CD14-positive monocyte (primary cell): ENCODE results near the gene CRYBG1. TPM values are rescaled to one million over a fixed set of nuclear protein-coding genes. Genes with fewer than 3 reads are reported as not detected.
A peak's percentile ranks its signal among the peaks of the same experiment; 100 is the strongest.
"Not testable (repeated sequence)": the region's sequence is repeated elsewhere in the genome, so short reads cannot be mapped to it uniquely, and the experiment has no call there.

Experiments
- DNase-seq, 3 donors: peaks; one replicate each; pipeline ENCODE4 v3.0.0-alpha.2; 2011 to 2022
- H2AFZ ChIP-seq: 2 replicates; pipeline ENCODE4 v1.6.0; 2012; ENCODE audit warnings: mild to moderate bottlenecking, low read depth, low read length, inconsistent platforms; ENCODE audit not compliant: insufficient read depth, poor library complexity, severe bottlenecking
- H3K27ac ChIP-seq, 2 donors: 1 replicate in 1 of 2; 2 replicates in 1 of 2; pipeline ENCODE4 v1.5.1; 2012 to 2013; ENCODE audit warnings: low read length in 2 of 2, control low read depth in 1 of 2, inconsistent platforms in 1 of 2, low read depth in 1 of 2, mild to moderate bottlenecking in 1 of 2
- H3K27me3 ChIP-seq, 2 donors: one replicate each; pipeline versions ENCODE4 v1.6.0 to v1.6.1; 2011 to 2013; ENCODE audit warnings: low read length in 2 of 2; ENCODE audit not compliant: control insufficient read depth in 2 of 2, insufficient read depth in 2 of 2
- H3K36me3 ChIP-seq, 2 donors: replicated peaks in 1 of 2; 1 replicate in 1 of 2; 2 replicates in 1 of 2; pipeline versions ENCODE4 v1.5.1 to v1.6.1; 2012 to 2013; ENCODE audit warnings: low read length in 2 of 2, control low read depth in 1 of 2, inconsistent platforms in 1 of 2, mild to moderate bottlenecking in 1 of 2; ENCODE audit not compliant: insufficient read depth in 2 of 2, control insufficient read depth in 1 of 2
- H3K4me1 ChIP-seq, 2 donors: 1 replicate in 1 of 2; 2 replicates in 1 of 2; pipeline versions ENCODE4 v1.5.1 to v1.6.1; 2012 to 2013; ENCODE audit warnings: low read length in 2 of 2, control low read depth in 1 of 2, inconsistent platforms in 1 of 2, mild to moderate bottlenecking in 1 of 2, moderate library complexity in 1 of 2; ENCODE audit not compliant: insufficient read depth in 2 of 2, control insufficient read depth in 1 of 2
- H3K4me2 ChIP-seq: replicated peaks from 2 replicates; pipeline ENCODE3; 2012; ENCODE audit warnings: low read length, moderate library complexity, mild to moderate bottlenecking; ENCODE audit not compliant: poor library complexity, severe bottlenecking; ENCODE audit errors: extremely low read depth
- H3K4me3 ChIP-seq, 3 experiments: fragments of 200-600 bp in 1 of 3; sonication (generic) in 1 of 3; replicated peaks in 1 of 3; 1 replicate in 2 of 3; 2 replicates in 1 of 3; pipeline ENCODE4 v1.5.1; 2011 to 2013; ENCODE audit warnings: low read length in 3 of 3, mild to moderate bottlenecking in 3 of 3, control low read depth in 2 of 3, low read depth in 2 of 3, inconsistent platforms in 1 of 3, moderate library complexity in 1 of 3
- H3K79me2 ChIP-seq: 2 replicates; pipeline ENCODE4 v1.6.0; 2012; ENCODE audit warnings: mild to moderate bottlenecking, control low read depth, inconsistent platforms, low read length, moderate library complexity; ENCODE audit not compliant: insufficient read depth
- H3K9ac ChIP-seq: 2 replicates; pipeline ENCODE4 v1.6.0; 2017; ENCODE audit warnings: low read length, mild to moderate bottlenecking; ENCODE audit not compliant: insufficient read depth, poor library complexity, severe bottlenecking
- H3K9me3 ChIP-seq, 2 donors: replicated peaks in 1 of 2; 1 replicate in 1 of 2; 2 replicates in 1 of 2; pipeline versions ENCODE4 v1.5.1 to v1.6.1; 2012 to 2013; ENCODE audit warnings: low read length in 2 of 2, control low read depth in 1 of 2; ENCODE audit not compliant: control insufficient read depth in 1 of 2, insufficient read depth in 1 of 2
- H4K20me1 ChIP-seq: 2 replicates; pipeline ENCODE4 v1.6.0; 2012; ENCODE audit warnings: mild to moderate bottlenecking, low read length, control low read depth, moderate library complexity; ENCODE audit not compliant: insufficient read depth
- H3K27ac Mint-ChIP-seq, 7 donors: one replicate each; pipeline ENCODE4 v1.8.0; 2020; ENCODE audit warnings: mild to moderate bottlenecking in 7 of 7, mixed read lengths in 7 of 7, moderate library complexity in 6 of 7, inconsistent platforms in 2 of 7
- H3K27me3 Mint-ChIP-seq, 3 donors: one replicate each; pipeline ENCODE4 v1.8.0; 2021 to 2022; ENCODE audit warnings: low read depth in 3 of 3, mild to moderate bottlenecking in 3 of 3, mixed read lengths in 3 of 3, moderate library complexity in 3 of 3, inconsistent platforms in 1 of 3
- H3K36me3 Mint-ChIP-seq, 2 donors: one replicate each; pipeline ENCODE4 v1.8.0; 2020; ENCODE audit warnings: mixed read lengths in 2 of 2, inconsistent platforms in 1 of 2, mild to moderate bottlenecking in 1 of 2
- H3K4me1 Mint-ChIP-seq: one replicate; pipeline ENCODE4 v1.8.0; 2020; ENCODE audit warnings: mild to moderate bottlenecking, mixed read lengths
- H3K4me3 Mint-ChIP-seq, 2 donors: one replicate each; pipeline ENCODE4 v1.8.0; 2020; ENCODE audit warnings: mild to moderate bottlenecking in 2 of 2, mixed read lengths in 2 of 2, moderate library complexity in 1 of 2
- H3K9me3 Mint-ChIP-seq, 7 donors: one replicate each; pipeline ENCODE4 v1.8.0; 2020 to 2022; ENCODE audit warnings: mixed read lengths in 7 of 7, mild to moderate bottlenecking in 6 of 7, moderate library complexity in 6 of 7, inconsistent platforms in 2 of 7
- CTCF ChIP-seq: fragments of 200-600 bp; IDR thresholded peaks from one replicate; pipeline ENCODE4 v1.8.0; 2022; ENCODE audit warnings: antibody characterized with exemption, mild to moderate bottlenecking
- WGBS: methylation state at CpG from one replicate; pipeline ENCODE4 v1.1.5; 2013; ENCODE audit warnings: missing lambda C conversion rate; ENCODE audit not compliant: insufficient coverage; 5-methylcytosine and 5-hydroxymethylcytosine counted together
- intact Hi-C, 2 donors: fragments of 100-400 bp; cut with micrococcal nuclease; formaldehyde crosslinking; loops; one replicate each; pipeline versions ENCODE4 v1.15.0 to v1.15.1; 2023
- polyA plus RNA-seq, 3 donors: library from polyadenylated mRNA; depleted of rRNA in 1 of 3; unstranded in 2 of 3; stranded (reverse) in 1 of 3; fragments of 300-500 nt in 2 of 3; fragments of >200 nt in 1 of 3; fragmentation: Illumina TruSeq in 2 of 3; gene quantifications; 1 replicate in 2 of 3; 2 replicates in 1 of 3; pipeline ENCODE4 v1.2.3, GENCODE V29; 2012 to 2021

The CRYBG1 gene
- polyA plus RNA-seq, 3 donors, result 7.9 to 11.9 (median 11.1) TPM

- H3K4me1 Mint-ChIP-seq, result peaks cover 70% of the 10 kb centered on the region
Observed at GRCh38 chr6:106514583-106514885, 154.0 kb downstream of the CRYBG1 start.

GRCh38 chr6:106515582-106515981 lies 155.1 kb downstream of the CRYBG1 start:
- H3K4me3 Mint-ChIP-seq, DNase-seq, H3K36me3 ChIP-seq, H4K20me1 ChIP-seq, H3K9ac ChIP-seq, H3K36me3 Mint-ChIP-seq, H3K27me3 Mint-ChIP-seq, H3K9me3 ChIP-seq, H3K9me3 Mint-ChIP-seq, H2AFZ ChIP-seq, H3K27me3 ChIP-seq: not testable (repeated sequence)
- intact Hi-C loops, result loop anchor here in 1 of 2 donors (10.0 kb wide), 1 partner anchor 641 kb away; no protein-coding TSS in a partner anchor
- H3K4me1 ChIP-seq, result peaks cover 70 to 79% of the 10 kb centered on the region in 2 donors
- peak overlapping the region; percentile 99 for H3K4me2 ChIP-seq
- no CpG with 5 or more reads among the region's 3 CpGs for WGBS
- peaks cover 89% of the 10 kb centered on the region for H3K79me2 ChIP-seq
- H3K4me3 ChIP-seq, result peak overlapping the region in 1 of 3 experiments; percentile 87
- peak overlapping the region; percentile 64 to 94 for H3K27ac ChIP-seq
- H3K27ac Mint-ChIP-seq, result peak overlapping the region; percentile 84 to 93 (median 91)
- peaks cover 72% of the 10 kb centered on the region for H3K4me1 Mint-ChIP-seq

More at GRCh38 chr6:106514583-106514885, 154.0 kb downstream of the CRYBG1 start:
- Histone ChIP-seq H3K79me2 (peaks cover 90% of the 10 kb centered on the region), H3K36me3 (no peaks in the 10 kb centered on the region), H3K27ac (peak overlapping the region in 1 of 2 donors; percentile 94), H3K4me3 (peak overlapping the region; percentile 87 to 95 (median 87)), H3K9me3 (no peaks in the 10 kb centered on the region), H3K4me1 (peaks cover 67 to 79% of the 10 kb centered on the region in 2 donors), H4K20me1 (no peaks in the 10 kb centered on the region), H3K9ac (peak overlapping the region; percentile 92), H2AFZ (no peak overlapping the region), H3K4me2 (peak overlapping the region; percentile 99), H3K27me3 (no peaks in the 10 kb centered on the region)
- Mint-ChIP-seq H3K4me3 (peak overlapping the region; percentile 93 to 98), H3K9me3 (no peaks in the 10 kb centered on the region), H3K27ac (peak overlapping the region; percentile 27 to 98 (median 95)), H3K27me3 (peaks cover 0 to 2% (median 0%) of the 10 kb centered on the region in 3 donors), H3K36me3 (peaks cover 2 to 3% of the 10 kb centered on the region in 2 donors)
- intact Hi-C loops, result loop anchor here (5.0 to 10.0 kb wide), 2 partner anchors 33 to 640 kb away; no protein-coding TSS in a partner anchor
- no CpG with 5 or more reads among the region's 2 CpGs for WGBS
- TF ChIP-seq CTCF, result no peak
- DNase-seq, result no peak
